H9 (cell line): ENCODE results near the gene GLCCI1. TPM values are rescaled to one million over a fixed set of nuclear protein-coding genes. Genes with fewer than 3 reads are reported as not detected.

Experiments
- DNase-seq: peaks from one replicate; pipeline ENCODE4 v3.0.0-alpha.2; 2017
- H2AFZ ChIP-seq: one replicate; pipeline ENCODE4 v1.6.1; 2013; ENCODE audit warnings: mild to moderate bottlenecking, low read length, control low read depth, moderate library complexity
- H2AK5ac ChIP-seq: 2 replicates; pipeline ENCODE4 v1.6.1; 2013; ENCODE audit warnings: low read length, control low read depth, mixed read lengths; ENCODE audit not compliant: insufficient read length
- H2BK120ac ChIP-seq: one replicate; pipeline ENCODE4 v1.6.1; 2013; ENCODE audit warnings: low read depth, mild to moderate bottlenecking, low read length, control low read depth, inconsistent platforms; ENCODE audit not compliant: poor library complexity, severe bottlenecking
- H2BK12ac ChIP-seq: 2 replicates; pipeline ENCODE4 v1.6.1; 2013; ENCODE audit warnings: low read length, control low read depth, mixed read lengths, low read depth; ENCODE audit not compliant: insufficient read length
- H2BK15ac ChIP-seq: 2 replicates; pipeline ENCODE4 v1.6.1; 2013; ENCODE audit warnings: low read depth, low read length, control low read depth
- H2BK20ac ChIP-seq: one replicate; pipeline ENCODE4 v1.6.1; 2013; ENCODE audit warnings: low read depth, mild to moderate bottlenecking, low read length, control low read depth, inconsistent platforms; ENCODE audit not compliant: poor library complexity, severe bottlenecking
- H2BK5ac ChIP-seq: 2 replicates; pipeline ENCODE4 v1.6.1; 2013; ENCODE audit warnings: low read length, control low read depth, mixed read lengths; ENCODE audit not compliant: insufficient read length
- H3K14ac ChIP-seq: 2 replicates; pipeline ENCODE4 v1.6.1; 2013; ENCODE audit warnings: low read length, control low read depth; ENCODE audit not compliant: insufficient read depth
- H3K18ac ChIP-seq: 2 replicates; pipeline ENCODE4 v1.6.1; 2013; ENCODE audit warnings: low read depth, mild to moderate bottlenecking, mixed read lengths, low read length, control low read depth; ENCODE audit not compliant: insufficient read length
- H3K23ac ChIP-seq: 2 replicates; pipeline ENCODE4 v1.6.1; 2013; ENCODE audit warnings: low read length, control low read depth, mixed read lengths, low read depth; ENCODE audit not compliant: insufficient read length
- H3K23me2 ChIP-seq: 2 replicates; pipeline ENCODE4 v1.6.1; 2013; ENCODE audit warnings: low read depth, mild to moderate bottlenecking, mixed read lengths, low read length, control low read depth; ENCODE audit not compliant: insufficient read length, poor library complexity, severe bottlenecking
- H3K27ac ChIP-seq: 2 replicates; pipeline ENCODE4 v1.5.1; 2013; ENCODE audit warnings: low read length, control low read depth, mixed read lengths, low read depth; ENCODE audit not compliant: insufficient read length
- H3K27me3 ChIP-seq: 2 replicates; pipeline ENCODE4 v1.6.1; 2013; ENCODE audit warnings: low read length, control low read depth, inconsistent platforms; ENCODE audit not compliant: insufficient read depth
- H3K4ac ChIP-seq: 2 replicates; pipeline ENCODE4 v1.6.1; 2013; ENCODE audit warnings: low read depth, mild to moderate bottlenecking, control low read depth, inconsistent platforms, low read length, moderate library complexity
- H3K4me1 ChIP-seq: 2 replicates; pipeline ENCODE4 v1.6.1; 2013; ENCODE audit warnings: low read length, control low read depth, inconsistent platforms; ENCODE audit not compliant: insufficient read depth
- H3K4me2 ChIP-seq: 2 replicates; pipeline ENCODE4 v1.6.1; 2013; ENCODE audit warnings: low read length, control low read depth, mixed read lengths; ENCODE audit not compliant: insufficient read length, insufficient read depth
- H3K56ac ChIP-seq: 2 replicates; pipeline ENCODE4 v1.6.1; 2013; ENCODE audit warnings: low read depth, mild to moderate bottlenecking, mixed read lengths, low read length, control low read depth; ENCODE audit not compliant: insufficient read length
- H3K79me1 ChIP-seq: 2 replicates; pipeline ENCODE4 v1.6.1; 2013; ENCODE audit warnings: low read depth, mild to moderate bottlenecking, moderate library complexity, low read length, control low read depth, inconsistent platforms; ENCODE audit not compliant: insufficient read depth, poor library complexity, severe bottlenecking
- H3K79me2 ChIP-seq: 2 replicates; pipeline ENCODE4 v1.6.1; 2013; ENCODE audit warnings: low read length, control low read depth, inconsistent platforms; ENCODE audit not compliant: insufficient read depth
- H3K9ac ChIP-seq: 2 replicates; pipeline ENCODE4 v1.6.1; 2013; ENCODE audit warnings: low read length, control low read depth, mixed read lengths; ENCODE audit not compliant: insufficient read length; ENCODE audit errors: extremely low read depth
- H3K9me3 ChIP-seq: one replicate; pipeline ENCODE4 v1.6.1; 2013; ENCODE audit warnings: low read depth, low read length, inconsistent platforms; ENCODE audit not compliant: control insufficient read depth
- H3T11ph ChIP-seq: one replicate; pipeline ENCODE4 v1.6.1; 2013; ENCODE audit warnings: mild to moderate bottlenecking, low read length, control low read depth, inconsistent platforms
- H4K20me1 ChIP-seq: one replicate; pipeline ENCODE4 v1.6.1; 2013; ENCODE audit not compliant: control insufficient read depth, insufficient read length, insufficient read depth
- H4K5ac ChIP-seq: 2 replicates; pipeline ENCODE4 v1.6.1; 2013; ENCODE audit warnings: low read depth, mild to moderate bottlenecking, mixed read lengths, low read length, control low read depth; ENCODE audit not compliant: insufficient read length
- H4K8ac ChIP-seq: replicated peaks from 2 replicates; pipeline ENCODE4 v1.6.1; 2013; ENCODE audit warnings: low read length, control low read depth, mixed read lengths, low read depth; ENCODE audit not compliant: insufficient read length
- H4K91ac ChIP-seq: 2 replicates; pipeline ENCODE4 v1.6.1; 2013; ENCODE audit warnings: low read depth, mild to moderate bottlenecking, moderate library complexity, mixed read lengths, low read length, control low read depth; ENCODE audit not compliant: insufficient read length
- H3K27ac Mint-ChIP-seq, 3 experiments: 2 replicates in 2 of 3; 3 replicates in 1 of 3; pipeline ENCODE4 v1.8.0; 2020 to 2021; ENCODE audit warnings: mixed read lengths in 3 of 3, mild to moderate bottlenecking in 1 of 3, moderate library complexity in 1 of 3
- H3K27me3 Mint-ChIP-seq: 2 replicates; pipeline ENCODE4 v1.8.0; 2021; ENCODE audit warnings: low read depth, mild to moderate bottlenecking, moderate library complexity, mixed read lengths
- H3K36me3 Mint-ChIP-seq, 3 experiments: 2 replicates in 2 of 3; 3 replicates in 1 of 3; pipeline ENCODE4 v1.8.0; 2020 to 2021; ENCODE audit warnings: low read depth in 3 of 3, mixed read lengths in 3 of 3; ENCODE audit not compliant: insufficient read depth in 1 of 3
- H3K4me1 Mint-ChIP-seq, 2 experiments: 2 replicates each; pipeline ENCODE4 v1.8.0; 2020; ENCODE audit warnings: mixed read lengths in 2 of 2
- H3K4me3 Mint-ChIP-seq, 2 experiments: 2 replicates in 1 of 2; 3 replicates in 1 of 2; pipeline ENCODE4 v1.8.0; 2020 to 2021; ENCODE audit warnings: mild to moderate bottlenecking in 2 of 2, mixed read lengths in 2 of 2, moderate library complexity in 1 of 2
- H3K9me3 Mint-ChIP-seq, 2 experiments: 2 replicates in 1 of 2; 3 replicates in 1 of 2; pipeline ENCODE4 v1.8.0; 2020; ENCODE audit warnings: mild to moderate bottlenecking in 2 of 2, mixed read lengths in 2 of 2, moderate library complexity in 1 of 2
- total RNA-seq: library from RNA; stranded (reverse); gene quantifications from 2 replicates; pipeline ENCODE4 v1.2.1, GENCODE V29; 2021
- TF ChIP-seq, protein P1 (sequence below): fragments of 200-600 bp; sonication (generic); conservative IDR thresholded peaks from 3 replicates; pipeline ENCODE4 v1.8.0; 2021; ENCODE audit warnings: antibody characterized with exemption, mild to moderate bottlenecking

GLCCI1 gene
- total RNA-seq, 1 experiment from 2014 or later, result 19.1 TPM

DNA sequence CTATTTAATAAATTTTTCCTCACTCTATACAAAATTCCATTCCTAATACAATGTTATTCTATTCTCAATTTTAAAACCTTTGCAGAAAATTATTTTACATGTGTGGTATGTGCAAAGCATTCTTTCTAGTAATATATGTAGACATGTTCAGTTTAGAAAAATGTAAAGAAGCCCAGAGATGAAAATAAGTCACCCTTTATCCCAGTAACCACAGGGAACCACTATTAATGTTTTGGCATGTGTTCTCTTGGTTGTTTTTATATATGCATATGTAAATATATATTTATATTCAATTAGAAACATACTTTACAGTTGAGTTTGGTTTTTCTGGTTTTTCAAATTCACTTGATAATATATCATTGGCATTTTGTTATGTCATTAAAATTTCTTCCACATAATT lies 14.8 kb upstream of the GLCCI1 start:
- Mint-ChIP-seq H3K27ac (no peak overlapping the region), H3K4me1 (peaks cover 19 to 28% of the 10 kb centered on the region in 2 experiments), H3K27me3 (no peaks in the 10 kb centered on the region), H3K4me3 (no peak overlapping the region), H3K36me3 (peaks cover 3 to 5% (median 3%) of the 10 kb centered on the region in 3 experiments; a peak in 6 of 7 replicates), H3K9me3 (peaks cover 3 to 4% of the 10 kb centered on the region in 2 experiments; a peak in 4 of 5 replicates)
- H3K79me1 ChIP-seq, result no peaks in the 10 kb centered on the region
- H3K23me2 ChIP-seq, result no peaks in the 10 kb centered on the region
- no peak for DNase-seq
- H3K27ac ChIP-seq, result no peak overlapping the region
- no peak overlapping the region for H3K14ac ChIP-seq
- no peak overlapping the region for H2BK15ac ChIP-seq
- H3K4me2 ChIP-seq, result no peak overlapping the region
- no peaks in the 10 kb centered on the region for H3K9me3 ChIP-seq
- TF ChIP-seq, protein P1, sequence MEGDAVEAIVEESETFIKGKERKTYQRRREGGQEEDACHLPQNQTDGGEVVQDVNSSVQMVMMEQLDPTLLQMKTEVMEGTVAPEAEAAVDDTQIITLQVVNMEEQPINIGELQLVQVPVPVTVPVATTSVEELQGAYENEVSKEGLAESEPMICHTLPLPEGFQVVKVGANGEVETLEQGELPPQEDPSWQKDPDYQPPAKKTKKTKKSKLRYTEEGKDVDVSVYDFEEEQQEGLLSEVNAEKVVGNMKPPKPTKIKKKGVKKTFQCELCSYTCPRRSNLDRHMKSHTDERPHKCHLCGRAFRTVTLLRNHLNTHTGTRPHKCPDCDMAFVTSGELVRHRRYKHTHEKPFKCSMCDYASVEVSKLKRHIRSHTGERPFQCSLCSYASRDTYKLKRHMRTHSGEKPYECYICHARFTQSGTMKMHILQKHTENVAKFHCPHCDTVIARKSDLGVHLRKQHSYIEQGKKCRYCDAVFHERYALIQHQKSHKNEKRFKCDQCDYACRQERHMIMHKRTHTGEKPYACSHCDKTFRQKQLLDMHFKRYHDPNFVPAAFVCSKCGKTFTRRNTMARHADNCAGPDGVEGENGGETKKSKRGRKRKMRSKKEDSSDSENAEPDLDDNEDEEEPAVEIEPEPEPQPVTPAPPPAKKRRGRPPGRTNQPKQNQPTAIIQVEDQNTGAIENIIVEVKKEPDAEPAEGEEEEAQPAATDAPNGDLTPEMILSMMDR, result no peak
- H3K9ac ChIP-seq, result no peak overlapping the region
- no peak overlapping the region for H3K56ac ChIP-seq
- H3K4me1 ChIP-seq, result no peaks in the 10 kb centered on the region; the same call in 1 of the 2 replicates
- no peaks in the 10 kb centered on the region for H4K20me1 ChIP-seq
- no peak overlapping the region for H2BK20ac ChIP-seq
- H2BK5ac ChIP-seq, result no peak overlapping the region
- no peaks in the 10 kb centered on the region for H3K27me3 ChIP-seq
- no peak overlapping the region for H3K18ac ChIP-seq
- H3K4ac ChIP-seq, result no peak overlapping the region
- H2BK12ac ChIP-seq, result no peak overlapping the region
- H4K8ac ChIP-seq, result no peak overlapping the region
- H2AFZ ChIP-seq, result no peak overlapping the region
- no peak overlapping the region for H2BK120ac ChIP-seq
- H4K5ac ChIP-seq, result no peak overlapping the region
- no peak overlapping the region for H3T11ph ChIP-seq
- no peak overlapping the region for H4K91ac ChIP-seq
- H2AK5ac ChIP-seq, result no peak overlapping the region
- no peaks in the 10 kb centered on the region for H3K79me2 ChIP-seq
- no peak overlapping the region for H3K23ac ChIP-seq
